ENCODE results near the gene SPATA45.

GRCh38 chr1:212827831-212828278 is 19.6 kb downstream of the SPATA45 start:
- TF ChIP-seq HDGF (IDR thresholded peaks at IDR 0.05; ENCODE audit: borderline replicate concordance) (no peak), FOXM1 (IDR thresholded peaks at IDR 0.05; ENCODE audit: borderline replicate concordance) (no peak), FOXK2 (IDR thresholded peaks at IDR 0.05) (no peak), TARDBP (IDR thresholded peaks at IDR 0.05) (no peak), FOXA1 (IDR thresholded peaks at IDR 0.05) (no peak), SUZ12 (IDR thresholded peaks at IDR 0.05) (no peak), PKNOX1 (IDR thresholded peaks at IDR 0.05) (no peak), SP1 (IDR thresholded peaks at IDR 0.05) (no peak), BHLHE40 (IDR thresholded peaks at IDR 0.05; ENCODE audit: borderline replicate concordance) (no peak)
